ENCODE data around the gene GPR180. TPM values are rescaled to one million over a fixed set of nuclear protein-coding genes. Genes with fewer than 3 reads are reported as not detected.

The GPR180 gene
- total RNA-seq, 4 donors from 2014 or later = 6.2 to 25.8 (median 12.6) TPM

DNA sequence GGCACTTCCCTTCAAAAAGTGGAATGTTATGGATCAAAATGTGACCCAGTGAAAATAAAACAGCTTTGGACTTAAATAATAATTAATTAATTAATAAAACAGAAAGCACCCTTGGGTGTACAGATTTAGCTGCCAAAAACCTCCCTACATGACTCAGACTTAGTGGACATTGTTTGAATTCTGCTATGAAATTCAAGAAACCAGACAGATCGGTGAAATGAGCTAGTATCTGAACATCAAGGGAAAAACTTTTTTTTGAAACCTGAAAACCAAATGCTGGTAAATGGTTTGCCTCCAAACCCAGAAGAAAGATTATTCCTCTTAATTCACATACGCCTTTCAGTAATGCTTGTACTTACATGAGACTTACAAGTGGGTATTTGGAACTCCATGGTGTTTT, 77.2 kb downstream of the GPR180 start:
- TF ChIP-seq, protein P1, sequence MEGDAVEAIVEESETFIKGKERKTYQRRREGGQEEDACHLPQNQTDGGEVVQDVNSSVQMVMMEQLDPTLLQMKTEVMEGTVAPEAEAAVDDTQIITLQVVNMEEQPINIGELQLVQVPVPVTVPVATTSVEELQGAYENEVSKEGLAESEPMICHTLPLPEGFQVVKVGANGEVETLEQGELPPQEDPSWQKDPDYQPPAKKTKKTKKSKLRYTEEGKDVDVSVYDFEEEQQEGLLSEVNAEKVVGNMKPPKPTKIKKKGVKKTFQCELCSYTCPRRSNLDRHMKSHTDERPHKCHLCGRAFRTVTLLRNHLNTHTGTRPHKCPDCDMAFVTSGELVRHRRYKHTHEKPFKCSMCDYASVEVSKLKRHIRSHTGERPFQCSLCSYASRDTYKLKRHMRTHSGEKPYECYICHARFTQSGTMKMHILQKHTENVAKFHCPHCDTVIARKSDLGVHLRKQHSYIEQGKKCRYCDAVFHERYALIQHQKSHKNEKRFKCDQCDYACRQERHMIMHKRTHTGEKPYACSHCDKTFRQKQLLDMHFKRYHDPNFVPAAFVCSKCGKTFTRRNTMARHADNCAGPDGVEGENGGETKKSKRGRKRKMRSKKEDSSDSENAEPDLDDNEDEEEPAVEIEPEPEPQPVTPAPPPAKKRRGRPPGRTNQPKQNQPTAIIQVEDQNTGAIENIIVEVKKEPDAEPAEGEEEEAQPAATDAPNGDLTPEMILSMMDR (IDR thresholded peaks at IDR 0.05; ENCODE audit: low read depth) = no peak

DNA sequence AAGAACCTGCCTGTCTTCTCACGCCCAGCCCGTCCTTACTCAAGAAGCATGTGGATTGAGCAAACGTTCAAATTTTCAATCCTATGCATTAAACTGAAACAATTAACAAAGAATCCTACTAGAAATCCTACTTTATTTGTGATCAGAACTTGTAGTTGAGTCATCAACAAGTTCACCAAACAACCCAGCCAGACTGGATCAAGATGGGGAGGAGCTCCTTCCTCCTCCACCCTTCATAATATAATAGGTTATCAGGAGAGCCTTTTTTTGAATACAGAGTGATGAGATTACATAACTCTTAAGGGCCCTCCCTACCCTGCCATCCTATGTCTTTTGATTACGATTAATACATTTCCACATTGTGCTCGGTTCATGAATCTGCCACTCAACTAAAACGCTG, 78.0 kb downstream of the GPR180 start:
- TF ChIP-seq, protein P1 (IDR thresholded peaks at IDR 0.05; ENCODE audit: low read depth) = no peak

DNA sequence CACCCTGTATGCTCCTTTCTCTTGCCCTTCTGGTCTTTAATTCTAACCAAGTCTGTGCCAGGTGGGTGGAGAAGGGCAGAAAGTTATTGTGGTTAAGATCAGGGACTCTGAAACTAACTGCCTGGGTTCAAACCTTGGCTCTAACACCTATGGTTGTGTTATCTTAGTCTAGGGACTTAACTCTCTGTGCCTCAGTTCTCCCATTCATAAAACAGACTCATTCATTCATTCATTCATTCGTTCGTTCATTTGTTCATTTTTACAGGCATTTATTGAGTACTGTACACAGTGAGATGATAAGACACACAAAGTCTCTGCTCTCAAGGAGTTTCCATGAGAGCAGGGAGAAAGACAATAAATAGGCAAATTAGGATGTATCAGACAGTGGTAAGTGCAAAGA, 80.6 kb downstream of the GPR180 start:
- TF ChIP-seq, protein P1 (IDR thresholded peaks at IDR 0.05; ENCODE audit: low read depth) = no peak

DNA sequence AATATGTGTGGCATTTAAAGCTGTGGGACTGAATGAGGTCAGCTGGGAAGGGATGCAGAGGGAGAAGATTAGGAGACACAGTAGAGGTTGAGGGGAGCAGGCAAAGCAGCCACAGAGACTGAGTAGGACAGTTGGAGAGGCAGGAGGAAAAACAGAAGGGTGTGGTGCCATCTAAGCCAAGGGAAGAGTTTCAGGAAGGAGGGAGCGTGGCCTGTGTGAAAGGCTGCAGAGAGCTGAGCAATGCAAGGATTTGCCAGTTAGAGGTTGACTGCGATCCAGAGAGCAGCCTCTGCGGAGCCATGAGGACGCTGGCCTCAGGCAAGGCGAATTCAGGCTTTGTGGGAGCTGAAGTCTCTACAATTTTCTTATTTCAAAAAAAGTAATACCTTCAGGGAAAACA, 81.8 kb downstream of the GPR180 start:
- TF ChIP-seq, protein P1 (IDR thresholded peaks at IDR 0.05; ENCODE audit: low read depth) = no peak

Small RNA genes within 50 kb of the gene (small RNA-seq; reads per million reads assigned to genes)
- gene RNA5SP36 = not detected

Other genes starting within 250 kb of the GPR180 start
- 1 to 10 TPM in 2 of 4 donors, under 1 TPM in 2; 0.16 to 3.6 (median 1.0) TPM for gene DCT, start 122.2 kb upstream of the GPR180 start, total RNA-seq
- 10 to 100 TPM; 16.0 to 31.3 (median 17.3) TPM for gene TGDS, start 5.7 kb upstream of the GPR180 start, total RNA-seq
- gene SOX21, start 110.7 kb downstream of the GPR180 start, total RNA-seq = not detected

Data from subcutaneous adipose tissue (tissue), 4 donors.